SK-N-SH (cell line): Measurements from ENCODE around the gene EPHX1. TPM values are rescaled to one million over a fixed set of nuclear protein-coding genes. Genes with fewer than 3 reads are reported as not detected.

Experiments used
- CTCF ChIA-PET: fragments of 300-600, 350-600 bp; formaldehyde crosslinking; extraction: SDS; loops from one replicate; lab custom pipeline; 2021; lab: Yijun Ruan, JAX
- POLR2A ChIA-PET: fragments of 350-600 bp; sonication (Branson Sonifier 250); formaldehyde crosslinking; extraction: SDS; loops from one replicate; lab custom pipeline; 2020; ENCODE audit warnings: antibody characterized with exemption, inconsistent platforms; lab: Yijun Ruan, JAX
- DNase-seq: peaks from one replicate; pipeline ENCODE4 v3.0.0; 2012
- H2AFZ ChIP-seq: fragments of 200-600 bp; sonication (generic); 2 replicates; pipeline ENCODE4 v1.8.1; 2016; ENCODE audit warnings: antibody characterized with exemption, mild to moderate bottlenecking, low read depth
- H3F3A ChIP-seq: fragments of 200-600 bp; sonication (generic); replicated peaks from 2 replicates; pipeline ENCODE3; 2016; ENCODE audit warnings: antibody characterized with exemption, mild to moderate bottlenecking; ENCODE audit not compliant: insufficient read depth
- H3K27ac ChIP-seq, 2 experiments: fragments of 200-500 bp in 1 of 2; fragments of 200-600 bp in 1 of 2; sonication (Bioruptor generic) in 1 of 2; sonication (generic), shearing (Covaris generic) in 1 of 2; 2 replicates each; pipeline versions ENCODE4 v1.5.1 to v1.6.1; 2014 to 2016; ENCODE audit warnings: low read depth in 2 of 2, inconsistent platforms in 1 of 2, low read length in 1 of 2, mild to moderate bottlenecking in 1 of 2, mixed read lengths in 1 of 2
- H3K27me3 ChIP-seq: fragments of 200-600 bp; sonication (generic), shearing (Covaris generic); 2 replicates; pipeline ENCODE4 v1.6.1; 2016; ENCODE audit warnings: mixed run types; ENCODE audit not compliant: insufficient read depth
- H3K36me3 ChIP-seq, 2 experiments: fragments of 200-500 bp in 1 of 2; fragments of 200-600 bp in 1 of 2; sonication (Bioruptor generic) in 1 of 2; sonication (generic) in 1 of 2; replicated peaks in 1 of 2; 2 replicates each; pipeline versions ENCODE3 to v1.5.1; 2014 to 2016; ENCODE audit warnings: low read length in 1 of 2, mild to moderate bottlenecking in 1 of 2; ENCODE audit not compliant: insufficient read depth in 2 of 2, control insufficient read depth in 1 of 2
- H3K4me1 ChIP-seq, 2 experiments: fragments of 200-500 bp in 1 of 2; fragments of 200-600 bp in 1 of 2; sonication (Bioruptor generic) in 1 of 2; sonication (generic), shearing (Covaris generic) in 1 of 2; 2 replicates each; pipeline versions ENCODE4 v1.5.1 to v1.6.1; 2014 to 2016; ENCODE audit warnings: low read depth in 1 of 2, low read length in 1 of 2, mixed run types in 1 of 2; ENCODE audit not compliant: insufficient read depth in 2 of 2, control insufficient read depth in 1 of 2
- H3K4me2 ChIP-seq: fragments of 200-600 bp; sonication (generic), shearing (Covaris generic); 2 replicates; pipeline ENCODE4 v1.6.1; 2017; ENCODE audit warnings: mixed run types
- H3K4me3 ChIP-seq, 2 experiments: fragments of 200-500 bp in 1 of 2; fragments of 200-600 bp in 1 of 2; sonication (Bioruptor generic) in 1 of 2; sonication (generic), shearing (Covaris generic) in 1 of 2; 2 replicates each; pipeline versions ENCODE4 v1.5.1 to v1.8.1; 2014 to 2016; ENCODE audit warnings: low read depth in 2 of 2, inconsistent platforms in 1 of 2, low read length in 1 of 2, mild to moderate bottlenecking in 1 of 2, mixed read lengths in 1 of 2, moderate library complexity in 1 of 2
- H3K79me2 ChIP-seq: fragments of 200-600 bp; sonication (generic); 2 replicates; pipeline ENCODE4 v1.8.1; 2017; ENCODE audit warnings: mild to moderate bottlenecking; ENCODE audit not compliant: insufficient read depth
- H3K9ac ChIP-seq: fragments of 200-600 bp; sonication (generic); 2 replicates; pipeline ENCODE4 v1.6.1; 2017; ENCODE audit warnings: mixed run types
- H3K9me2 ChIP-seq: fragments of 200-600 bp; sonication (generic); 2 replicates; pipeline ENCODE4 v1.6.1; 2017; ENCODE audit warnings: mixed run types
- H3K9me3 ChIP-seq: fragments of 200-600 bp; sonication (generic); 2 replicates; pipeline ENCODE4 v1.6.1; 2017; ENCODE audit warnings: mixed run types, mild to moderate bottlenecking, moderate library complexity
- H4K20me1 ChIP-seq: fragments of 200-600 bp; sonication (generic); 2 replicates; pipeline ENCODE4 v1.6.1; 2017; ENCODE audit warnings: mild to moderate bottlenecking, mixed run types; ENCODE audit not compliant: insufficient read depth
- CHD2 ChIP-seq: fragments of 150-350 bp; IDR thresholded peaks from 2 replicates; pipeline ENCODE4 v1.6.1; 2018; ENCODE audit warnings: low read length; ENCODE audit not compliant: partially characterized antibody
- CTCF ChIP-seq: fragments of 200-600 bp; sonication (generic); IDR thresholded peaks from 2 replicates; pipeline ENCODE4 v1.6.1; 2017; ENCODE audit warnings: antibody characterized with exemption, mild to moderate bottlenecking, moderate library complexity
- ELF1 ChIP-seq: IDR thresholded peaks from 2 replicates; pipeline ENCODE4 v1.4.0; 2012
- EP300 ChIP-seq, 2 experiments: IDR thresholded peaks; 2 replicates each; pipeline versions ENCODE4 v1.4.0 to v1.6.1; 2012; ENCODE audit warnings: borderline replicate concordance in 1 of 2, low read depth in 1 of 2, low read length in 1 of 2
- EZH2phosphoT487 ChIP-seq: fragments of 200-600 bp; sonication (generic); IDR thresholded peaks from 2 replicates; pipeline ENCODE4 v1.6.1; 2017; ENCODE audit warnings: low read depth, mixed run types, mild to moderate bottlenecking, antibody characterized with exemption, moderate library complexity, borderline replicate concordance
- FOSL2 ChIP-seq: IDR thresholded peaks from 2 replicates; pipeline ENCODE4 v1.4.0; 2012; ENCODE audit warnings: low read depth, mild to moderate bottlenecking, moderate library complexity, borderline replicate concordance
- FOXM1 ChIP-seq: IDR thresholded peaks from 2 replicates; pipeline ENCODE4 v1.4.0; 2012; ENCODE audit warnings: low read depth, mild to moderate bottlenecking
- MEF2A ChIP-seq: IDR thresholded peaks from 2 replicates; pipeline ENCODE4 v1.4.0; 2012; ENCODE audit warnings: low read depth, borderline replicate concordance
- NFIC ChIP-seq: IDR thresholded peaks from 2 replicates; pipeline ENCODE4 v1.4.0; 2012; ENCODE audit warnings: borderline replicate concordance
- POLR2AphosphoS5 ChIP-seq: IDR thresholded peaks from 2 replicates; pipeline ENCODE4 v1.6.1; 2012; ENCODE audit warnings: low read depth, low read length
- RCOR1 ChIP-seq: fragments of 150-350 bp; IDR thresholded peaks from 2 replicates; pipeline ENCODE4 v1.6.1; 2017; ENCODE audit warnings: antibody characterized with exemption, low read length
- REST ChIP-seq: IDR thresholded peaks from 2 replicates; pipeline ENCODE4 v1.6.1; 2012; ENCODE audit warnings: mild to moderate bottlenecking, low read depth, low read length, moderate library complexity
- RFX5 ChIP-seq: IDR thresholded peaks from 2 replicates; pipeline ENCODE4 v1.6.1; 2012; ENCODE audit warnings: mild to moderate bottlenecking, improper control_type of control experiment, low read length
- SIN3A ChIP-seq: IDR thresholded peaks from 2 replicates; pipeline ENCODE4 v1.6.1; 2012; ENCODE audit warnings: low read depth, mild to moderate bottlenecking, low read length, moderate library complexity, borderline replicate concordance
- SMC3 ChIP-seq: IDR thresholded peaks from 2 replicates; pipeline ENCODE4 v1.6.1; 2012; ENCODE audit warnings: low read depth, low read length, improper control_type of control experiment
- TAF1 ChIP-seq: IDR thresholded peaks from 2 replicates; pipeline ENCODE4 v1.6.1; 2012; ENCODE audit warnings: low read depth, mild to moderate bottlenecking, low read length, moderate library complexity, borderline replicate concordance
- TEAD4 ChIP-seq: IDR thresholded peaks from 2 replicates; pipeline ENCODE4 v1.4.0; 2012; ENCODE audit warnings: mild to moderate bottlenecking, borderline replicate concordance; ENCODE audit not compliant: insufficient read depth
- USF2 ChIP-seq: fragments of 150-350 bp; IDR thresholded peaks from 2 replicates; pipeline ENCODE4 v1.6.1; 2017; ENCODE audit warnings: antibody characterized with exemption, low read length, low read depth, borderline replicate concordance
- YY1 ChIP-seq: IDR thresholded peaks from 2 replicates; pipeline ENCODE4 v1.4.0; 2012; ENCODE audit warnings: low read depth, mild to moderate bottlenecking
- WGBS: methylation state at CpG from one replicate; pipeline ENCODE4 v1.1.6; 2017; ENCODE audit warnings: low lambda C conversion rate; 5-methylcytosine and 5-hydroxymethylcytosine counted together
- polyA plus RNA-seq, 3 experiments: library from polyadenylated mRNA; depleted of rRNA; stranded (reverse); fragments of >200 nt; gene quantifications; 2 replicates each; pipeline ENCODE4 v1.2.3, GENCODE V29; 2012
- TF ChIP-seq, protein P1 (sequence below): IDR thresholded peaks from 2 replicates; pipeline ENCODE4 v1.4.0; 2012; ENCODE audit warnings: low read depth, borderline replicate concordance

Gene EPHX1
- polyA plus RNA-seq, 1 of the 3 experiments (the other 2 are of a cell fraction) = 45.7 TPM

DNA sequence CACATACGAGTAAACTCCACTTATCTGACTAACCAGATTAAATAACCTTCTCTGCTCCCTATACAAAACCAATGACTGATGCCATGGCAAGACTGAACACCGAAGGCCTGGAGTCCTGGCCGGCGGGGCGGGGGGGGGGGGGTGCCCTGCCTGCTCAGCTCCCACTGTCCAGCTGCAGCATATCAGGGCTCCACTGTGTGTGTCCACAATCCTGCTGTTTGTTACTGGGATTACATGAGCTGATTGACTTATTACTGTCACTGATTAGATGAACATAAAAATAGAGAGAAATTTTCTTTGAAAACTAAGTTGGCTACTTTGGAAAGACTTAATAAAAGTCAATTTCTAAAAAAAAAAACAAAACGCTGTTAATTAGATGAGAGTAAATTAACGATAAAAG lies 47.3 kb downstream of the EPHX1 start:
- no peaks in the 10 kb centered on the region for H3K4me1 ChIP-seq
- TF ChIP-seq, protein P1, sequence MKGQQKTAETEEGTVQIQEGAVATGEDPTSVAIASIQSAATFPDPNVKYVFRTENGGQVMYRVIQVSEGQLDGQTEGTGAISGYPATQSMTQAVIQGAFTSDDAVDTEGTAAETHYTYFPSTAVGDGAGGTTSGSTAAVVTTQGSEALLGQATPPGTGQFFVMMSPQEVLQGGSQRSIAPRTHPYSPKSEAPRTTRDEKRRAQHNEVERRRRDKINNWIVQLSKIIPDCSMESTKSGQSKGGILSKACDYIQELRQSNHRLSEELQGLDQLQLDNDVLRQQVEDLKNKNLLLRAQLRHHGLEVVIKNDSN = no peak
- TF ChIP-seq EZH2phosphoT487 (no peak), ELF1 (no peak), MEF2A (no peak), SMC3 (no peak), RCOR1 (no peak), CTCF (no peak), FOXM1 (no peak), YY1 (no peak), TAF1 (no peak), USF2 (no peak), RFX5 (no peak), FOSL2 (no peak), REST (no peak), CHD2 (no peak), TEAD4 (no peak), SIN3A (no peak), EP300 (IDR thresholded peaks at IDR 0.05; ENCODE audit: borderline replicate concordance in 1 of 2, low read depth in 1 of 2, low read length in 1 of 2) (no peak), POLR2AphosphoS5 (no peak), NFIC (no peak)
- H3F3A ChIP-seq = no peaks in the 10 kb centered on the region
- H3K79me2 ChIP-seq = no peaks in the 10 kb centered on the region
- H3K27ac ChIP-seq = no peak overlapping the region
- no peak overlapping the region for H2AFZ ChIP-seq
- no peak for DNase-seq
- no peaks in the 10 kb centered on the region for H3K27me3 ChIP-seq
- H3K9me3 ChIP-seq = no peaks in the 10 kb centered on the region
- ChIA-PET POLR2A (no interaction called here), CTCF (interaction anchor here (1.2 to 3.1 kb wide), 4 partner anchors 11 to 382 kb away, joined by 3 to 11 read pairs (median 4); no protein-coding TSS in a partner anchor)
- H4K20me1 ChIP-seq = no peaks in the 10 kb centered on the region
- H3K4me3 ChIP-seq = no peak overlapping the region
- WGBS = 84% methylated on average over 6 of the region's 7 CpGs
- no peak overlapping the region for H3K9ac ChIP-seq
- peaks cover 0 to 18% of the 10 kb centered on the region in 2 experiments for H3K36me3 ChIP-seq
- no peaks in the 10 kb centered on the region for H3K9me2 ChIP-seq
- no peak overlapping the region for H3K4me2 ChIP-seq
